ENCODE data around the gene EYA2.

EYA2 gene

GRCh38 chr20:47029845-47030244 lies 135.2 kb downstream of the EYA2 start:
- no peak overlapping the region for H2BK120ac ChIP-seq (ENCODE audit: low read depth, low read length)
- H3K9ac ChIP-seq (ENCODE audit: low read depth, low read length, poor library complexity): no peak overlapping the region
- H2AFZ ChIP-seq (ENCODE audit: low read length): no peak overlapping the region
- H2BK12ac ChIP-seq (ENCODE audit: low read length): no peak overlapping the region
- no peak overlapping the region for H3K4me3 ChIP-seq (ENCODE audit: low read length in 2 of 2)
- no peak overlapping the region for H4K8ac ChIP-seq (ENCODE audit: low read depth, low read length)
- H4K91ac ChIP-seq (ENCODE audit: low read depth, low read length, poor library complexity): no peak overlapping the region
- H2BK15ac ChIP-seq (ENCODE audit: low read length): no peak overlapping the region
- no CpG with 5 or more reads among the region's 3 CpGs for WGBS, 2 donors (ENCODE audit: extremely low coverage in 2 of 2, insufficient read length in 2 of 2, insufficient replicate concordance in 1 of 2)
- H3K27ac ChIP-seq (replicated peaks; ENCODE audit: low read length): no peak overlapping the region
- no peak overlapping the region for H2BK5ac ChIP-seq (ENCODE audit: low read length)
- DNase-seq (ENCODE audit: low spot score): no peak
- no peak overlapping the region for H3K18ac ChIP-seq (ENCODE audit: low read length)
- no peaks in the 10 kb centered on the region for H3K36me3 ChIP-seq (replicated peaks in 1 of 2; ENCODE audit: control insufficient read depth in 2 of 2, insufficient read depth in 2 of 2, low read length in 2 of 2)
- H3K4me1 ChIP-seq (ENCODE audit: control insufficient read depth in 2 of 2, insufficient read depth in 1 of 2, low read depth in 1 of 2, low read length in 2 of 2): peaks cover 0 to 11% of the 10 kb centered on the region in 2 donors
- no peaks in the 10 kb centered on the region for H3K79me1 ChIP-seq (ENCODE audit: low read depth, low read length)
- H2AK5ac ChIP-seq (ENCODE audit: low read depth, low read length): no peak overlapping the region
- no peaks in the 10 kb centered on the region for H3K9me3 ChIP-seq (replicated peaks in 1 of 2; ENCODE audit: control insufficient read depth in 2 of 2, insufficient read depth in 1 of 2, low read depth in 1 of 2, low read length in 2 of 2)
- H3K23ac ChIP-seq (ENCODE audit: low read depth, low read length, poor library complexity): no peak overlapping the region
- no peak overlapping the region for H3K4ac ChIP-seq (ENCODE audit: low read length)
- H3K4me2 ChIP-seq (ENCODE audit: insufficient read depth, low read length, poor library complexity, severe bottlenecking): no peak overlapping the region
- H3K27me3 ChIP-seq (ENCODE audit: control insufficient read depth in 3 of 3, insufficient read depth in 3 of 3, low read depth in 1 of 3, low read length in 3 of 3): peaks cover 0 to 3% (median 0%) of the 10 kb centered on the region in 3 experiments
- H3K14ac ChIP-seq (ENCODE audit: low read length): no peak overlapping the region

GRCh38 chr20:47030271-47030810 lies 135.7 kb downstream of the EYA2 start:
- Histone ChIP-seq H3K36me3 (replicated peaks in 1 of 2; ENCODE audit: control insufficient read depth in 2 of 2, insufficient read depth in 2 of 2, low read length in 2 of 2) (no peaks in the 10 kb centered on the region), H3K4me1 (ENCODE audit: control insufficient read depth in 2 of 2, insufficient read depth in 1 of 2, low read depth in 1 of 2, low read length in 2 of 2) (peaks cover 0 to 11% of the 10 kb centered on the region in 2 donors), H3K23ac (ENCODE audit: low read depth, low read length, poor library complexity) (no peak overlapping the region), H3K27me3 (ENCODE audit: control insufficient read depth in 3 of 3, insufficient read depth in 3 of 3, low read depth in 1 of 3, low read length in 3 of 3) (peaks cover 0 to 7% (median 0%) of the 10 kb centered on the region in 3 experiments), H3K4ac (ENCODE audit: low read length) (no peak overlapping the region), H2BK120ac (ENCODE audit: low read depth, low read length) (no peak overlapping the region), H4K8ac (ENCODE audit: low read depth, low read length) (no peak overlapping the region), H2AFZ (ENCODE audit: low read length) (no peak overlapping the region), H3K9me3 (replicated peaks in 1 of 2; ENCODE audit: control insufficient read depth in 2 of 2, insufficient read depth in 1 of 2, low read depth in 1 of 2, low read length in 2 of 2) (no peaks in the 10 kb centered on the region), H3K9ac (ENCODE audit: low read depth, low read length, poor library complexity) (no peak overlapping the region), H2AK5ac (ENCODE audit: low read depth, low read length) (no peak overlapping the region), H2BK12ac (ENCODE audit: low read length) (no peak overlapping the region), H3K4me2 (ENCODE audit: insufficient read depth, low read length, poor library complexity, severe bottlenecking) (no peak overlapping the region), H3K79me1 (ENCODE audit: low read depth, low read length) (no peaks in the 10 kb centered on the region), H2BK5ac (ENCODE audit: low read length) (no peak overlapping the region), H3K27ac (replicated peaks; ENCODE audit: low read length) (no peak overlapping the region), H3K4me3 (ENCODE audit: low read length in 2 of 2) (no peak overlapping the region), H3K14ac (ENCODE audit: low read length) (no peak overlapping the region), H3K18ac (ENCODE audit: low read length) (peak overlapping the region; percentile 49), H4K91ac (ENCODE audit: low read depth, low read length, poor library complexity) (no peak overlapping the region), H2BK15ac (ENCODE audit: low read length) (no peak overlapping the region)
- no CpG with 5 or more reads among the region's 4 CpGs for WGBS, 2 donors (ENCODE audit: extremely low coverage in 2 of 2, insufficient read length in 2 of 2, insufficient replicate concordance in 1 of 2)
- DNase-seq (ENCODE audit: low spot score): no peak

GRCh38 chr20:47031004-47031403 lies 136.4 kb downstream of the EYA2 start:
- no peak overlapping the region for H3K27ac ChIP-seq (replicated peaks; ENCODE audit: low read length)
- no CpG with 5 or more reads among the region's 7 CpGs for WGBS, 2 donors (ENCODE audit: extremely low coverage in 2 of 2, insufficient read length in 2 of 2, insufficient replicate concordance in 1 of 2)

GRCh38 chr20:47031821-47032220 lies 137.2 kb downstream of the EYA2 start:
- peak; percentile 35 for DNase-seq (ENCODE audit: low spot score)
- Histone ChIP-seq H3K4ac (ENCODE audit: low read length) (no peak overlapping the region), H3K4me3 (ENCODE audit: low read length in 2 of 2) (no peak overlapping the region), H3K27me3 (ENCODE audit: control insufficient read depth in 3 of 3, insufficient read depth in 3 of 3, low read depth in 1 of 3, low read length in 3 of 3) (peaks cover 0 to 7% (median 0%) of the 10 kb centered on the region in 3 experiments), H2AK5ac (ENCODE audit: low read depth, low read length) (no peak overlapping the region), H2BK120ac (ENCODE audit: low read depth, low read length) (no peak overlapping the region), H3K79me1 (ENCODE audit: low read depth, low read length) (no peaks in the 10 kb centered on the region), H2BK5ac (ENCODE audit: low read length) (no peak overlapping the region), H3K9me3 (replicated peaks in 1 of 2; ENCODE audit: control insufficient read depth in 2 of 2, insufficient read depth in 1 of 2, low read depth in 1 of 2, low read length in 2 of 2) (no peaks in the 10 kb centered on the region), H3K18ac (ENCODE audit: low read length) (peak overlapping the region; percentile 11), H4K91ac (ENCODE audit: low read depth, low read length, poor library complexity) (no peak overlapping the region), H2AFZ (ENCODE audit: low read length) (no peak overlapping the region), H3K4me2 (ENCODE audit: insufficient read depth, low read length, poor library complexity, severe bottlenecking) (no peak overlapping the region), H3K9ac (ENCODE audit: low read depth, low read length, poor library complexity) (no peak overlapping the region), H2BK15ac (ENCODE audit: low read length) (no peak overlapping the region), H3K36me3 (replicated peaks in 1 of 2; ENCODE audit: control insufficient read depth in 2 of 2, insufficient read depth in 2 of 2, low read length in 2 of 2) (no peaks in the 10 kb centered on the region), H3K14ac (ENCODE audit: low read length) (no peak overlapping the region), H3K23ac (ENCODE audit: low read depth, low read length, poor library complexity) (no peak overlapping the region), H4K8ac (ENCODE audit: low read depth, low read length) (no peak overlapping the region), H3K4me1 (ENCODE audit: control insufficient read depth in 2 of 2, insufficient read depth in 1 of 2, low read depth in 1 of 2, low read length in 2 of 2) (peaks cover 0 to 11% of the 10 kb centered on the region in 2 donors), H3K27ac (replicated peaks; ENCODE audit: low read length) (peak overlapping the region; percentile 5), H2BK12ac (ENCODE audit: low read length) (no peak overlapping the region)
- WGBS, 2 donors (ENCODE audit: extremely low coverage in 2 of 2, insufficient read length in 2 of 2, insufficient replicate concordance in 1 of 2): no CpG with 5 or more reads among the region's 1 CpG

More at GRCh38 chr20:47031004-47031403, 136.4 kb downstream of the EYA2 start:
- Histone ChIP-seq H3K4ac (ENCODE audit: low read length) (no peak overlapping the region), H2AK5ac (ENCODE audit: low read depth, low read length) (no peak overlapping the region), H2BK15ac (ENCODE audit: low read length) (no peak overlapping the region), H2AFZ (ENCODE audit: low read length) (no peak overlapping the region), H3K23ac (ENCODE audit: low read depth, low read length, poor library complexity) (no peak overlapping the region), H2BK12ac (ENCODE audit: low read length) (no peak overlapping the region), H3K79me1 (ENCODE audit: low read depth, low read length) (no peaks in the 10 kb centered on the region), H3K9me3 (replicated peaks in 1 of 2; ENCODE audit: control insufficient read depth in 2 of 2, insufficient read depth in 1 of 2, low read depth in 1 of 2, low read length in 2 of 2) (no peaks in the 10 kb centered on the region), H3K14ac (ENCODE audit: low read length) (no peak overlapping the region), H3K36me3 (replicated peaks in 1 of 2; ENCODE audit: control insufficient read depth in 2 of 2, insufficient read depth in 2 of 2, low read length in 2 of 2) (no peaks in the 10 kb centered on the region), H2BK5ac (ENCODE audit: low read length) (peak overlapping the region; percentile 16), H3K18ac (ENCODE audit: low read length) (no peak overlapping the region), H4K91ac (ENCODE audit: low read depth, low read length, poor library complexity) (no peak overlapping the region), H3K4me3 (ENCODE audit: low read length in 2 of 2) (no peak overlapping the region), H4K8ac (ENCODE audit: low read depth, low read length) (no peak overlapping the region), H3K9ac (ENCODE audit: low read depth, low read length, poor library complexity) (no peak overlapping the region), H3K27me3 (ENCODE audit: control insufficient read depth in 3 of 3, insufficient read depth in 3 of 3, low read depth in 1 of 3, low read length in 3 of 3) (peaks cover 0 to 7% (median 0%) of the 10 kb centered on the region in 3 experiments), H3K4me1 (ENCODE audit: control insufficient read depth in 2 of 2, insufficient read depth in 1 of 2, low read depth in 1 of 2, low read length in 2 of 2) (peaks cover 0 to 11% of the 10 kb centered on the region in 2 donors), H2BK120ac (ENCODE audit: low read depth, low read length) (no peak overlapping the region), H3K4me2 (ENCODE audit: insufficient read depth, low read length, poor library complexity, severe bottlenecking) (no peak overlapping the region)
- DNase-seq (ENCODE audit: low spot score): no peak

All from neuronal stem cell (in vitro differentiated cells).